ENCODE data around the gene PSMG2. TPM values are rescaled to one million over a fixed set of nuclear protein-coding genes. Genes with fewer than 3 reads are reported as not detected.

PSMG2 gene
- total and polyA plus RNA-seq, 11 donors, result 35.8 to 65.7 (median 44.9) TPM

DNA sequence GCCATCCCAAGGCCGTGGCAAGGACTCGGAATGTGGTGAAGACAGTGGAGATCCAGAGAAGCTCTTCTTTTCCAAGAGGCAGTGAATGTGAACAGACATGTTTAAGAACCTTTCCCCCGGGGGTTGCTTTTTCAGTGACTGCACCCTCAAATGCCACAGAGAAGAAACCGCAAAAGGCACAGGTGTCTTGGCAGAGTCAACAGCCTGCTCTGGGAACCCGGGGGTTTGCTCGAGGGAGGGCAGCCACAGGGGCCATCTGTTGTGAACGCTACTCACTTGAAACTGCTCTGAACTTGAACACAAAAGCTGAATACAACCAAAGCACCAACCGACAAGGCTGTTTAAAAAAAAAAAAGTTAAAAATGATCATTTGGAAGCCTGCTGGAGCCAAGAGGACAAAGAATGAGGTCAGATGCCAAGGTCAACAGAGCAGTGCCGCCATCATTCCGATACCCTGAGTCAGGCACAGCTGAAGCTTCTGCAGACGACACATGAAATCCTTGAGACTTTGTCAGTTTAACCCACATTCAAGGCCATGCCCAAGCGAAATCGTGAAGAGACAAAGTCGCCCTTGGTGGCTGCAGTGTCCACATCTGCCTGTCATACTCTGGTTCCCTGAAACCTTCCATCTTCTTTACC is 47.4 kb downstream of the PSMG2 start:
- no peaks in the 10 kb centered on the region for H3K27me3 ChIP-seq
- no peak for TF ChIP-seq POLR2A (IDR thresholded peaks at IDR 0.05)
- TF ChIP-seq, protein P1, sequence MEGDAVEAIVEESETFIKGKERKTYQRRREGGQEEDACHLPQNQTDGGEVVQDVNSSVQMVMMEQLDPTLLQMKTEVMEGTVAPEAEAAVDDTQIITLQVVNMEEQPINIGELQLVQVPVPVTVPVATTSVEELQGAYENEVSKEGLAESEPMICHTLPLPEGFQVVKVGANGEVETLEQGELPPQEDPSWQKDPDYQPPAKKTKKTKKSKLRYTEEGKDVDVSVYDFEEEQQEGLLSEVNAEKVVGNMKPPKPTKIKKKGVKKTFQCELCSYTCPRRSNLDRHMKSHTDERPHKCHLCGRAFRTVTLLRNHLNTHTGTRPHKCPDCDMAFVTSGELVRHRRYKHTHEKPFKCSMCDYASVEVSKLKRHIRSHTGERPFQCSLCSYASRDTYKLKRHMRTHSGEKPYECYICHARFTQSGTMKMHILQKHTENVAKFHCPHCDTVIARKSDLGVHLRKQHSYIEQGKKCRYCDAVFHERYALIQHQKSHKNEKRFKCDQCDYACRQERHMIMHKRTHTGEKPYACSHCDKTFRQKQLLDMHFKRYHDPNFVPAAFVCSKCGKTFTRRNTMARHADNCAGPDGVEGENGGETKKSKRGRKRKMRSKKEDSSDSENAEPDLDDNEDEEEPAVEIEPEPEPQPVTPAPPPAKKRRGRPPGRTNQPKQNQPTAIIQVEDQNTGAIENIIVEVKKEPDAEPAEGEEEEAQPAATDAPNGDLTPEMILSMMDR (IDR thresholded peaks at IDR 0.05), result no peak
- H3K4me1 ChIP-seq, result no peaks in the 10 kb centered on the region
- H3K4me3 ChIP-seq, result no peak overlapping the region
- intact Hi-C loops (cut with DNase I), result no loop called here
- no peak overlapping the region for H3K27ac ChIP-seq
- no peaks in the 10 kb centered on the region for H3K36me3 ChIP-seq
- no peaks in the 10 kb centered on the region for H3K9me3 ChIP-seq
- no peak for DNase-seq
- WGBS, 4 donors, result 78 to 83% (median 82%) methylated on average over 14 of the region's 14 CpGs
- no peak for ATAC-seq

DNA sequence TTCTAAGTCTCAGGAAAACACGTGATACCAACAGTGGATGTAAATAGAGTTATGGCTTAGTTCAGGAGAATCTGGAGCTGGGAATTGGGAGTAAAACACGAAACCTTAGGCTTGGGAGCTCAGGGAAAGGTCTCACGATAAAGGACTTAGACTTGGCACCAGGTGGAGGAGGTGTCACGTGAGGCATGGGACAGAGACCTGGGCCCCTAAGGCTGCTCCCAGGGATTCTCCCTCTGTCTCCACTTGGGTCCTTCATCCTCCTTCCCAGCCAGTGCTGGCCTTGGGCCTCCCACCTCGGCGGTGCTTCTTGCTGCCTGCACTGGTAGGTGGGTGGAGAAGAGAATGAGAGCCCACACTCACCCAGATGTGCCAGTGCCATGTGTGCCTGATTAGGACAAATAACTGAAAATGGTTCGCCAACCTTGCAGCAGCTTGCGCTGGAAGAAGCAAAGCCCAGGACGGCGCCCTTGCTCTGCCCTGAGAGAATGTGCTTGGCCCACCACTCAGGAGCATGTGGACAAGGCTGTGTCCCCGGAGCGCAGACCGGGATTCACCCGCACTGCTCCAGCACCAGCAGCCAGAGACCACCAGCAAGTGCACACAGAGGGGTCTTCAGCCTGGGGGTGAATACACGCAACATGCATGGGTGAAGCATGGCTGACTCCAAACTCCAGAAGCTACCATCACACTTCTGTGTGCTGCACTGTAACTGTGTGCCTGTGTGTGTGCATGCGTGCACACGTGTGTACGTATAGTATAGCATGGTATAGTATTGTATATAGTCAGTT is 48.1 kb downstream of the PSMG2 start:
- TF ChIP-seq POLR2A (IDR thresholded peaks at IDR 0.05), result no peak
- TF ChIP-seq, protein P1 (IDR thresholded peaks at IDR 0.05), result no peak
- intact Hi-C loops (cut with DNase I), result no loop called here
- no peak for DNase-seq
- Histone ChIP-seq H3K36me3 (no peaks in the 10 kb centered on the region), H3K4me3 (no peak overlapping the region), H3K27ac (no peak overlapping the region), H3K9me3 (no peaks in the 10 kb centered on the region), H3K27me3 (no peaks in the 10 kb centered on the region), H3K4me1 (no peaks in the 10 kb centered on the region)
- WGBS, 4 donors, result 86 to 94% (median 91%) methylated on average over 15 to 18 of the region's 18 CpGs
- ATAC-seq, result no peak

DNA sequence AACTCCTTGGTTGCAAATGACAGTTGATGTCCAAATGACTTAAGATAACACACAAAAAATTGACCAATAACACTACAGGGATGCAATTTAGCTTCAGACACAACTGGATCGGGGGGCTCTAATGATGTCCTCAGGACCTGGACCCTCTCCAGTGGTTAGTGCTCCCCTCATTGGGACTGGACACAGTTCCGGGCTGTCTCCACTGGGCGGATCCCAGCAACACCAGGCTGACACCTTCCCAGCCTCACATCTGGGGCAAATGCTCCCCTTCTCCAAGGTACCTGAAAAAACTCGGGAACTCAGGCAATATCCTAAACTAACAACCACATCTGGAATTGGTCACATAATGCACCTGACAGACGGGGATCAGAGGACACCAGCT is 48.7 kb downstream of the PSMG2 start:
- DNase-seq (no peak), ATAC-seq (no peak)
- H3K27ac ChIP-seq, result no peak overlapping the region
- intact Hi-C loops (cut with DNase I), result no loop called here
- no peaks in the 10 kb centered on the region for H3K9me3 ChIP-seq
- H3K4me3 ChIP-seq, result no peak overlapping the region
- no peaks in the 10 kb centered on the region for H3K4me1 ChIP-seq
- 84 to 96% (median 90%) methylated on average over 5 of the region's 5 CpGs for WGBS, 4 donors
- H3K36me3 ChIP-seq, result no peaks in the 10 kb centered on the region
- TF ChIP-seq, protein P1 (IDR thresholded peaks at IDR 0.05), result no peak
- TF ChIP-seq POLR2A (IDR thresholded peaks at IDR 0.05), result no peak
- no peaks in the 10 kb centered on the region for H3K27me3 ChIP-seq

DNA sequence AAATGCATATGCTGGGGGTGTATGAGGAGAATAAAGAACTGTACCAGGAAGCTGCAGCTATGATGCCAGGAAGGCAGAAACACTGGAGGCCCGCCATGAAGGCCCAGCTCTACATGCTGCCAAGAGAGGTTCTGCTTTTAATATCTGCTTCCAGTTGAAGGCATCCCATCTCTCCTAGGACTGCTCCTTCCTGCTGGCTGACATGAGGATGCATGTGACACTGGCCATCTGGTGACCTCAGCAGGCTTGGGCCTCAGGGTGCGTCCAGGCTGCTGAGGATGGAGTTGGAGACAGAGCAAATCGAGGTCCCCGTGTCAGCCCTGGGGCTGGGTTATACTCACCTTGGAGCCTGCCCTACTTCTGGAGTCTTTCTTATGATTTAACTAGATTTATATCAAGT is 49.0 kb downstream of the PSMG2 start:
- Histone ChIP-seq H3K9me3 (no peaks in the 10 kb centered on the region), H3K27ac (no peak overlapping the region), H3K36me3 (no peaks in the 10 kb centered on the region), H3K27me3 (no peaks in the 10 kb centered on the region), H3K4me1 (no peaks in the 10 kb centered on the region), H3K4me3 (no peak overlapping the region)
- intact Hi-C loops (cut with DNase I), result no loop called here
- TF ChIP-seq POLR2A (IDR thresholded peaks at IDR 0.05), result no peak
- TF ChIP-seq, protein P1 (IDR thresholded peaks at IDR 0.05), result no peak
- ATAC-seq (no peak), DNase-seq (no peak)
- 56 to 68% (median 64%) methylated on average over 4 of the region's 4 CpGs for WGBS, 4 donors

Data from heart left ventricle (tissue), 16 donors.